Measurements from ENCODE around the gene ZNF710. TPM values are rescaled to one million over a fixed set of nuclear protein-coding genes. Genes with fewer than 3 reads are reported as not detected.

Gene ZNF710
- total and polyA plus RNA-seq, 9 of the 15 experiments (the other 6 are each of a cell fraction or from before 2014, with no cell fraction given) = 0.56 to 14.2 (median 5.2) TPM

DNA sequence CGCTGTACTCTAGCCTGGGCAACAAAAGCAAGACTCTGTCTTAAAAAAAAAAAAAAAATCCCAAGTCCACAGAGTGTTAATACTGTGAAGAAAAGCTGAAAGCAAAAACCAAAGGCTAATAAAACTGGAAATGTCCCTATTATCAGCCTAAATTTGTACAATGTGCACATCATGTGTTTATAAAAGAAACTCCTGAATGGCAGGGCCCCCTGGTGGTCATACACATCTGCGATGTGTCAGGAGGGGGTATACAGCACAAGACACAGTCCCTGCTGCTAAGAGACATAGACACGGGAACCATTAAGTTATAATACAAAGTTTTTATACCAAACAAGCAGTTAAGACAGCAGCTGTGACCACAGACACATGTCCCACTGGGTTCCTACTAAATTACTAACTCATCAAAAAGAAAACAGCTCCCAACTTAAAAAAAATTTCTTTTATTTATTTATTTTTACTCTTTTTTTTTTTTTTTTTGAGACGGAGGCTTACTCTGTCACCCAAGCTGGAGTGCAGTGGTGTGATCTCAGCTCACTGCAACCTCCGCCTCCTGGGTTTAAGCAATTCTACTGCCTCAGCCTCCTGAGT, 70.2 kb downstream of the ZNF710 start (continued):
- TF ChIP-seq, protein P1, sequence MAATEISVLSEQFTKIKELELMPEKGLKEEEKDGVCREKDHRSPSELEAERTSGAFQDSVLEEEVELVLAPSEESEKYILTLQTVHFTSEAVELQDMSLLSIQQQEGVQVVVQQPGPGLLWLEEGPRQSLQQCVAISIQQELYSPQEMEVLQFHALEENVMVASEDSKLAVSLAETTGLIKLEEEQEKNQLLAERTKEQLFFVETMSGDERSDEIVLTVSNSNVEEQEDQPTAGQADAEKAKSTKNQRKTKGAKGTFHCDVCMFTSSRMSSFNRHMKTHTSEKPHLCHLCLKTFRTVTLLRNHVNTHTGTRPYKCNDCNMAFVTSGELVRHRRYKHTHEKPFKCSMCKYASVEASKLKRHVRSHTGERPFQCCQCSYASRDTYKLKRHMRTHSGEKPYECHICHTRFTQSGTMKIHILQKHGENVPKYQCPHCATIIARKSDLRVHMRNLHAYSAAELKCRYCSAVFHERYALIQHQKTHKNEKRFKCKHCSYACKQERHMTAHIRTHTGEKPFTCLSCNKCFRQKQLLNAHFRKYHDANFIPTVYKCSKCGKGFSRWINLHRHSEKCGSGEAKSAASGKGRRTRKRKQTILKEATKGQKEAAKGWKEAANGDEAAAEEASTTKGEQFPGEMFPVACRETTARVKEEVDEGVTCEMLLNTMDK (IDR thresholded peaks at IDR 0.05; ENCODE audit: borderline replicate concordance, insufficient read depth, low read depth, low read length, poor library complexity, severe bottlenecking) = peak; percentile 32
- peak in 1 of 2 experiments; percentile 58; a peak in 2 of 4 replicates for TF ChIP-seq MAZ (CRISPR knock-in tag; conservative IDR thresholded peaks at IDR 0.05 in 1 of 2, IDR thresholded peaks at IDR 0.05 in 1 of 2)
- TF ChIP-seq, protein P2, sequence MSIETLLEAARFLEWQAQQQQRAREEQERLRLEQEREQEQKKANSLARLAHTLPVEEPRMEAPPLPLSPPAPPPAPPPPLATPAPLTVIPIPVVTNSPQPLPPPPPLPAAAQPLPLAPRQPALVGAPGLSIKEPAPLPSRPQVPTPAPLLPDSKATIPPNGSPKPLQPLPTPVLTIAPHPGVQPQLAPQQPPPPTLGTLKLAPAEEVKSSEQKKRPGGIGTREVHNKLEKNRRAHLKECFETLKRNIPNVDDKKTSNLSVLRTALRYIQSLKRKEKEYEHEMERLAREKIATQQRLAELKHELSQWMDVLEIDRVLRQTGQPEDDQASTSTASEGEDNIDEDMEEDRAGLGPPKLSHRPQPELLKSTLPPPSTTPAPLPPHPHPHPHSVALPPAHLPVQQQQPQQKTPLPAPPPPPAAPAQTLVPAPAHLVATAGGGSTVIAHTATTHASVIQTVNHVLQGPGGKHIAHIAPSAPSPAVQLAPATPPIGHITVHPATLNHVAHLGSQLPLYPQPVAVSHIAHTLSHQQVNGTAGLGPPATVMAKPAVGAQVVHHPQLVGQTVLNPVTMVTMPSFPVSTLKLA (conservative IDR thresholded peaks at IDR 0.05) = 0 out of 4 replicates have a peak, but pooled peaks of 1 of the 2 experiments have one; percentile 26
- TF ChIP-seq TCFL5 (CRISPR knock-in tag; conservative IDR thresholded peaks at IDR 0.05) = no peak
- peak; percentile 28 to 58; a peak in 2 of 4 replicates for TF ChIP-seq FOXK2 (conservative IDR thresholded peaks at IDR 0.05 in 1 of 2, IDR thresholded peaks at IDR 0.05 in 1 of 2; ENCODE audit: low read depth in 2 of 2)
- TF ChIP-seq ZNF431 (CRISPR knock-in tag; IDR thresholded peaks at IDR 0.05) = no peak
- TF ChIP-seq, protein P3, sequence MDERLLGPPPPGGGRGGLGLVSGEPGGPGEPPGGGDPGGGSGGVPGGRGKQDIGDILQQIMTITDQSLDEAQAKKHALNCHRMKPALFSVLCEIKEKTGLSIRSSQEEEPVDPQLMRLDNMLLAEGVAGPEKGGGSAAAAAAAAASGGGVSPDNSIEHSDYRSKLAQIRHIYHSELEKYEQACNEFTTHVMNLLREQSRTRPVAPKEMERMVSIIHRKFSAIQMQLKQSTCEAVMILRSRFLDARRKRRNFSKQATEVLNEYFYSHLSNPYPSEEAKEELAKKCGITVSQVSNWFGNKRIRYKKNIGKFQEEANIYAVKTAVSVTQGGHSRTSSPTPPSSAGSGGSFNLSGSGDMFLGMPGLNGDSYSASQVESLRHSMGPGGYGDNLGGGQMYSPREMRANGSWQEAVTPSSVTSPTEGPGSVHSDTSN (CRISPR knock-in tag; IDR thresholded peaks at IDR 0.05; ENCODE audit: low read depth) = no peak
- TF ChIP-seq, protein P3 (tag; conservative IDR thresholded peaks at IDR 0.05; ENCODE audit: low read depth) = no peak
- TF ChIP-seq CREM (IDR thresholded peaks at IDR 0.05; ENCODE audit: low read depth) = no peak
- TF ChIP-seq ZBTB8A (IDR thresholded peaks at IDR 0.05; ENCODE audit: partially characterized antibody) = no peak
- TF ChIP-seq SOX6 (IDR thresholded peaks at IDR 0.05) = peak; percentile 23; the same call in 1 of the 2 replicates
- TF ChIP-seq, protein P4, sequence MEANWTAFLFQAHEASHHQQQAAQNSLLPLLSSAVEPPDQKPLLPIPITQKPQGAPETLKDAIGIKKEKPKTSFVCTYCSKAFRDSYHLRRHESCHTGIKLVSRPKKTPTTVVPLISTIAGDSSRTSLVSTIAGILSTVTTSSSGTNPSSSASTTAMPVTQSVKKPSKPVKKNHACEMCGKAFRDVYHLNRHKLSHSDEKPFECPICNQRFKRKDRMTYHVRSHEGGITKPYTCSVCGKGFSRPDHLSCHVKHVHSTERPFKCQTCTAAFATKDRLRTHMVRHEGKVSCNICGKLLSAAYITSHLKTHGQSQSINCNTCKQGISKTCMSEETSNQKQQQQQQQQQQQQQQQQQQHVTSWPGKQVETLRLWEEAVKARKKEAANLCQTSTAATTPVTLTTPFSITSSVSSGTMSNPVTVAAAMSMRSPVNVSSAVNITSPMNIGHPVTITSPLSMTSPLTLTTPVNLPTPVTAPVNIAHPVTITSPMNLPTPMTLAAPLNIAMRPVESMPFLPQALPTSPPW (CRISPR knock-in tag; IDR thresholded peaks at IDR 0.05) = peak; percentile 31; the same call in 1 of the 2 replicates
- peak; percentile 78 for TF ChIP-seq ARID2 (IDR thresholded peaks at IDR 0.05)
- TF ChIP-seq ZNF785 (CRISPR knock-in tag; IDR thresholded peaks at IDR 0.05) = no peak
- TF ChIP-seq ZEB2 (IDR thresholded peaks at IDR 0.05) = no peak
- TF ChIP-seq RBBP5 (IDR thresholded peaks at IDR 0.05; ENCODE audit: borderline replicate concordance, insufficient read depth, low read length, poor library complexity, severe bottlenecking) = no peak
- TF ChIP-seq RAD21 (CRISPR knock-in tag; conservative IDR thresholded peaks at IDR 0.05 in 1 of 2, IDR thresholded peaks at IDR 0.05 in 1 of 2) = peak; percentile 90 to 94
- TF ChIP-seq ZNF239 (CRISPR knock-in tag; IDR thresholded peaks at IDR 0.05) = no peak
- no peak for TF ChIP-seq SMAD2 (IDR thresholded peaks at IDR 0.05; ENCODE audit: low read depth, low read length)
- TF ChIP-seq ZNF140 (CRISPR knock-in tag; IDR thresholded peaks at IDR 0.05) = no peak

All from K562 (cell line).